Retinal pigment epithelial cell (primary cell): ENCODE data around the gene PF4V1.

Experiments used
- DNase-seq: peaks from one replicate; pipeline ENCODE4 v3.0.0-alpha.2; 2010; ENCODE audit warnings: low read depth
- H3K4me3 ChIP-seq: 2 replicates; pipeline ENCODE4 v1.5.1; 2011; ENCODE audit warnings: mild to moderate bottlenecking, low read length, control low read depth, moderate library complexity
- TF ChIP-seq, protein P1 (sequence below): conservative IDR thresholded peaks from 2 replicates; pipeline ENCODE4 v1.5.1; 2011; ENCODE audit warnings: low read depth, low read length, control low read depth, inconsistent platforms

The PF4V1 gene

DNA sequence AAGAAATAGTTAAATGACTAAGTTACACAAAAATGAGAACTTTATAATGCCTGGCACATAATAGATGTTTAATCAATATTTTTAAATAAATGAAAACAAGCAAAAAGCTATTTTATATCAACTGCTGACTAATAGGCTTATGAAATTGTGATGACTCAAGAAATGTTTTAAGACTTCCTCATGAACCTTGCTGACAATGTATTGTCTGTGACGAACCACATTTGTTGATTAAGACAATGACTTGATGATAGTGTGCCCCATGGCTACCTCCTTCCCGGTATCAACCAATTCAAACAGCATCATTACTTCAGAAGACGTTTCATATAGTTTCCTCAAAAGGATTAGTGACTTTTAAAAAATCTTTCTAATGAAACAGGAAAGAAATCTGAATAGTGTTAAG lies 8.8 kb upstream of the PF4V1 start:
- H3K4me3 ChIP-seq = no peak overlapping the region
- TF ChIP-seq, protein P1, sequence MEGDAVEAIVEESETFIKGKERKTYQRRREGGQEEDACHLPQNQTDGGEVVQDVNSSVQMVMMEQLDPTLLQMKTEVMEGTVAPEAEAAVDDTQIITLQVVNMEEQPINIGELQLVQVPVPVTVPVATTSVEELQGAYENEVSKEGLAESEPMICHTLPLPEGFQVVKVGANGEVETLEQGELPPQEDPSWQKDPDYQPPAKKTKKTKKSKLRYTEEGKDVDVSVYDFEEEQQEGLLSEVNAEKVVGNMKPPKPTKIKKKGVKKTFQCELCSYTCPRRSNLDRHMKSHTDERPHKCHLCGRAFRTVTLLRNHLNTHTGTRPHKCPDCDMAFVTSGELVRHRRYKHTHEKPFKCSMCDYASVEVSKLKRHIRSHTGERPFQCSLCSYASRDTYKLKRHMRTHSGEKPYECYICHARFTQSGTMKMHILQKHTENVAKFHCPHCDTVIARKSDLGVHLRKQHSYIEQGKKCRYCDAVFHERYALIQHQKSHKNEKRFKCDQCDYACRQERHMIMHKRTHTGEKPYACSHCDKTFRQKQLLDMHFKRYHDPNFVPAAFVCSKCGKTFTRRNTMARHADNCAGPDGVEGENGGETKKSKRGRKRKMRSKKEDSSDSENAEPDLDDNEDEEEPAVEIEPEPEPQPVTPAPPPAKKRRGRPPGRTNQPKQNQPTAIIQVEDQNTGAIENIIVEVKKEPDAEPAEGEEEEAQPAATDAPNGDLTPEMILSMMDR = no peak
- DNase-seq = no peak

- DNase-seq = no peak
- no peak overlapping the region for H3K4me3 ChIP-seq
Measured at GRCh38 chr4:73844806-73845205, 8.3 kb upstream of the PF4V1 start.

GRCh38 chr4:73847526-73848182 lies 5.4 kb upstream of the PF4V1 start:
- no peak for DNase-seq
- TF ChIP-seq, protein P1 = no peak
- no peak overlapping the region for H3K4me3 ChIP-seq

More at GRCh38 chr4:73844806-73845205, 8.3 kb upstream of the PF4V1 start:
- TF ChIP-seq, protein P1 = no peak

GRCh38 chr4:73848183-73848777 lies 4.8 kb upstream of the PF4V1 start:
- TF ChIP-seq, protein P1 = no peak
- no peak for DNase-seq
- H3K4me3 ChIP-seq = no peak overlapping the region

- TF ChIP-seq, protein P1 = no peak
- H3K4me3 ChIP-seq = no peak overlapping the region
- DNase-seq = no peak
Measured at GRCh38 chr4:73850261-73850970, 2.7 kb upstream of the PF4V1 start.

- H3K4me3 ChIP-seq = no peak overlapping the region
- TF ChIP-seq, protein P1 = no peak
- no peak for DNase-seq
Measured at GRCh38 chr4:73851293-73851692, 1.8 kb upstream of the PF4V1 start.
